Left ventricle myocardium superior (tissue), 1 donor: Measurements from ENCODE around the gene CTSD. TPM values are rescaled to one million over a fixed set of nuclear protein-coding genes. Genes with fewer than 3 reads are reported as not detected.

Experiments used
- ATAC-seq: fragments of 200-7000 bp; cut with Tn5 transposase; one replicate; pipeline ENCODE4 v1.9.1; 2020; ENCODE audit warnings: mild to moderate bottlenecking, moderate library complexity
- DNase-seq: peaks from one replicate; pipeline ENCODE4 v3.0.0-alpha.2; 2020
- intact Hi-C: fragments of 100-400 bp; cut with micrococcal nuclease; formaldehyde crosslinking; loops from one replicate; pipeline ENCODE4 v1.11.0; 2022
- total RNA-seq: library from RNA; stranded (reverse); fragmentation: NEBNext Ultra II Directional; extraction: Animal tissue kit (Norgen Biotek cat#: 25700); gene quantifications from one replicate; pipeline ENCODE4 v1.2.1, GENCODE V29; 2021
- donor health status: DM: no; HTN: yes; CAD: no; lungs with severe emphysema.

The CTSD gene
- total RNA-seq, 1 donor from 2014 or later = 1,004 TPM

GRCh38 chr11:1708716-1709115 lies 55.0 kb downstream of the CTSD start:
- intact Hi-C loops = no loop called here
- ATAC-seq (no peak), DNase-seq (no peak)

DNA sequence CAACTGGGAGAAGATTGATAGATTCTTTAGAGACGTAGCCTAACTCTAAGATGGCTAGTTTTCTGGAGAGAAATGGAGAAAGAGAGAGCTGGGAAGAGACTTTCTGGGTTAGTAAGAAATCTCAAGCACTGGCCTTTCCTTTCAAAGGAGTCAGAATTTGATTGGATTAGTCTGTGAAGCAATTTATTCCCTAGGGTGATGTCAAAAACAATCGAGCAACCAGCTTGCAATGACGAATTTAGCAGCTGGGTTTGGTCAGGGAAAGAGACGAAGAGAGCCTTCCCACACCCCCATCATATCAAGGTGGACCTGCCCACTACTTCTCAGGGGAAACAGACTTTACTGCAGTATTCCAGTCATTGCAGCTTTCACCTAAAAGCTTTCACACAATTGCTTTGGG lies 56.0 kb downstream of the CTSD start:
- ATAC-seq (no peak), DNase-seq (no peak)
- intact Hi-C loops = no loop called here

GRCh38 chr11:1706634-1707400 lies 56.9 kb downstream of the CTSD start:
- intact Hi-C loops = no loop called here
- ATAC-seq (peak; percentile 91), DNase-seq (peak; percentile 62)

GRCh38 chr11:1705126-1706052 lies 58.3 kb downstream of the CTSD start:
- DNase-seq (no peak), ATAC-seq (peak; percentile 34)
- intact Hi-C loops = no loop called here

DNA sequence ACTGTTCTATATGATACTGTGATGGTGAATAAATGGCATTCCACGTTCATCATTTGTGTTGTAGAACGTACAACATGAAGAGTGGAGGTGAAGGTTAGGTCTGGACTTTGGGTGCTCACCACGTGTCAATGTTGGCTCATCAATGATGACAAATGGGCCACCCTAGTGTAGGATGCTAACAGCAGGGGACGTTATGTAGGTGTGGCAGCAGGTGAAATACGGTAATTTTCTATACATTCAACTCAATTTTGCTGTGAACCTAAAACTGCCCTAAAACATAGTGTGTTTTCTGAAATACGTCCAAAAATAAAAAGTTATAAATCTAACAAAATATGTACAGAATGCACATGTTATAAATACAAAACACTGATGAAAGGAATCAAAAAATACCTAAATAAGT lies 60.6 kb downstream of the CTSD start:
- no peak for DNase-seq

More for the DNA sequence above, 60.6 kb downstream of the CTSD start:
- ATAC-seq = no peak
- intact Hi-C loops = no loop called here

Other genes with a start within 250 kb of the CTSD start
- gene DUSP8, start 191.7 kb downstream of the CTSD start, total RNA-seq = 7.7 TPM
- not detected for gene KRTAP5-1, start 178.6 kb downstream of the CTSD start, total RNA-seq
- not detected for gene KRTAP5-2, start 165.6 kb downstream of the CTSD start, total RNA-seq
- gene KRTAP5-3, start 155.5 kb downstream of the CTSD start, total RNA-seq = not detected
- not detected for gene KRTAP5-4, start 141.8 kb downstream of the CTSD start, total RNA-seq
- not detected for gene KRTAP5-5, start 134.2 kb downstream of the CTSD start, total RNA-seq
- gene KRTAP5-6, start 66.7 kb downstream of the CTSD start, total RNA-seq = not detected
- 0.77 TPM for gene IFITM10, start 13.3 kb downstream of the CTSD start, total RNA-seq
- not detected for gene SYT8, start 71.1 kb upstream of the CTSD start, total RNA-seq
- gene TNNI2, start 75.1 kb upstream of the CTSD start, total RNA-seq = not detected
- gene LSP1, start 89.2 kb upstream of the CTSD start, total RNA-seq = 22.9 TPM
- gene PRR33, start 128.0 kb upstream of the CTSD start, total RNA-seq = 4.4 TPM
- gene TNNT3, start 155.8 kb upstream of the CTSD start, total RNA-seq = 46.1 TPM
- 102 TPM for gene MRPL23, start 183.4 kb upstream of the CTSD start, total RNA-seq
- gene H19, start 233.9 kb upstream of the CTSD start, total RNA-seq = 738 TPM